Colonic mucosa (tissue), 4 donors: ENCODE measurements around the gene PRKAB1. TPM values are rescaled to one million over a fixed set of nuclear protein-coding genes. Genes with fewer than 3 reads are reported as not detected.
A peak's percentile ranks its signal among the peaks of the same experiment; 100 is the strongest.

ENCODE experiments used
- DNase-seq: peaks from one replicate; pipeline ENCODE4 v3.0.0-alpha.2; 2020
- H3K27ac ChIP-seq: fragments of 200-600 bp; one replicate; pipeline ENCODE4 v1.8.0; 2021
- H3K27me3 ChIP-seq: fragments of 200-600 bp; one replicate; pipeline ENCODE4 v1.8.0; 2021
- H3K36me3 ChIP-seq: fragments of 200-600 bp; one replicate; pipeline ENCODE4 v1.8.0; 2021
- H3K4me1 ChIP-seq: fragments of 200-600 bp; one replicate; pipeline ENCODE4 v1.8.0; 2021; ENCODE audit warnings: mild to moderate bottlenecking
- H3K4me3 ChIP-seq: fragments of 200-600 bp; one replicate; pipeline ENCODE4 v1.8.0; 2021
- H3K9ac ChIP-seq, 2 donors: one replicate each; pipeline ENCODE4 v1.7.0; 2013; ENCODE audit warnings: control low read depth in 2 of 2, low read depth in 2 of 2, low read length in 2 of 2
- H3K9me3 ChIP-seq: fragments of 200-600 bp; one replicate; pipeline ENCODE4 v1.8.0; 2021
- CTCF ChIP-seq: fragments of 200-600 bp; IDR thresholded peaks from one replicate; pipeline ENCODE4 v1.8.0; 2022; ENCODE audit warnings: antibody characterized with exemption, mild to moderate bottlenecking
- intact Hi-C: fragments of 100-400 bp; cut with DNase I; formaldehyde crosslinking; loops from one replicate; pipeline ENCODE4 v1.14.1; 2022
- total RNA-seq, 2 donors: library from RNA; stranded (reverse); fragmentation: NEBNext Ultra II Directional in 1 of 2; extraction: Animal tissue kit (Norgen Biotek cat#: 25700) in 1 of 2; gene quantifications; one replicate each; pipeline ENCODE4 v1.2.1, GENCODE V29; 2021
- donor health status: healthy.
- donor health status: DM: no; HTN: no; CAD: no.
- donor health status: DM: no; HTN: no; CAD: no.

Gene PRKAB1
- total RNA-seq, 2 donors from 2014 or later = 70.4 to 76.7 TPM

GRCh38 chr12:119664642-119665041, 3.3 kb upstream of the PRKAB1 start:
- no peak for DNase-seq
- TF ChIP-seq CTCF = no peak
- Histone ChIP-seq H3K9ac (no peak overlapping the region), H3K4me1 (no peaks in the 10 kb centered on the region), H3K9me3 (no peaks in the 10 kb centered on the region), H3K4me3 (no peak overlapping the region), H3K27ac (no peak overlapping the region), H3K36me3 (no peaks in the 10 kb centered on the region), H3K27me3 (no peaks in the 10 kb centered on the region)
- intact Hi-C loops = loop anchor here (5.0 kb wide), 1 partner anchor 33 kb away; no protein-coding TSS in a partner anchor

GRCh38 chr12:119665164-119665929, 2.6 kb upstream of the PRKAB1 start:
- no peak for TF ChIP-seq CTCF

GRCh38 chr12:119666226-119666795, 1.6 kb upstream of the PRKAB1 start:
- no peaks in the 10 kb centered on the region for H3K36me3 ChIP-seq
- no peak for DNase-seq
- H3K9ac ChIP-seq = no peak overlapping the region
- TF ChIP-seq CTCF = no peak
- H3K4me3 ChIP-seq = no peak overlapping the region
- intact Hi-C loops = no loop called here
- H3K27ac ChIP-seq = no peak overlapping the region
- H3K4me1 ChIP-seq = no peaks in the 10 kb centered on the region
- H3K9me3 ChIP-seq = no peaks in the 10 kb centered on the region
- H3K27me3 ChIP-seq = no peaks in the 10 kb centered on the region

More at GRCh38 chr12:119665164-119665929, 2.6 kb upstream of the PRKAB1 start:
- DNase-seq = peak; percentile 30
- intact Hi-C loops = no loop called here
- Histone ChIP-seq H3K36me3 (no peaks in the 10 kb centered on the region), H3K4me1 (no peaks in the 10 kb centered on the region), H3K27ac (no peak overlapping the region), H3K27me3 (no peaks in the 10 kb centered on the region), H3K9ac (no peak overlapping the region), H3K4me3 (no peak overlapping the region), H3K9me3 (no peaks in the 10 kb centered on the region)

GRCh38 chr12:119666900-119667576, 895 bp upstream of the PRKAB1 start:
- Histone ChIP-seq H3K9ac (peak overlapping the region in 1 of 2 donors; percentile 99), H3K27me3 (no peaks in the 10 kb centered on the region), H3K9me3 (no peaks in the 10 kb centered on the region), H3K27ac (no peak overlapping the region), H3K4me1 (no peaks in the 10 kb centered on the region), H3K36me3 (no peaks in the 10 kb centered on the region), H3K4me3 (peak overlapping the region; percentile 78)
- DNase-seq = no peak
- intact Hi-C loops = no loop called here
- TF ChIP-seq CTCF = no peak

GRCh38 chr12:119668324-119668841, 450 bp downstream of the PRKAB1 start:
- Histone ChIP-seq H3K27me3 (no peaks in the 10 kb centered on the region), H3K9ac (peak overlapping the region; percentile 77 to 99), H3K4me3 (peak overlapping the region; percentile 78), H3K27ac (peak overlapping the region; percentile 93), H3K4me1 (peaks cover 7% of the 10 kb centered on the region), H3K36me3 (no peaks in the 10 kb centered on the region), H3K9me3 (no peaks in the 10 kb centered on the region)
- DNase-seq = no peak
- intact Hi-C loops = no loop called here
- TF ChIP-seq CTCF = no peak
